ENCODE measurements around the gene MAP4K3.
"Not testable (repeated sequence)": the region's sequence is repeated elsewhere in the genome, so short reads cannot be mapped to it uniquely, and the experiment has no call there.

MAP4K3 gene

DNA sequence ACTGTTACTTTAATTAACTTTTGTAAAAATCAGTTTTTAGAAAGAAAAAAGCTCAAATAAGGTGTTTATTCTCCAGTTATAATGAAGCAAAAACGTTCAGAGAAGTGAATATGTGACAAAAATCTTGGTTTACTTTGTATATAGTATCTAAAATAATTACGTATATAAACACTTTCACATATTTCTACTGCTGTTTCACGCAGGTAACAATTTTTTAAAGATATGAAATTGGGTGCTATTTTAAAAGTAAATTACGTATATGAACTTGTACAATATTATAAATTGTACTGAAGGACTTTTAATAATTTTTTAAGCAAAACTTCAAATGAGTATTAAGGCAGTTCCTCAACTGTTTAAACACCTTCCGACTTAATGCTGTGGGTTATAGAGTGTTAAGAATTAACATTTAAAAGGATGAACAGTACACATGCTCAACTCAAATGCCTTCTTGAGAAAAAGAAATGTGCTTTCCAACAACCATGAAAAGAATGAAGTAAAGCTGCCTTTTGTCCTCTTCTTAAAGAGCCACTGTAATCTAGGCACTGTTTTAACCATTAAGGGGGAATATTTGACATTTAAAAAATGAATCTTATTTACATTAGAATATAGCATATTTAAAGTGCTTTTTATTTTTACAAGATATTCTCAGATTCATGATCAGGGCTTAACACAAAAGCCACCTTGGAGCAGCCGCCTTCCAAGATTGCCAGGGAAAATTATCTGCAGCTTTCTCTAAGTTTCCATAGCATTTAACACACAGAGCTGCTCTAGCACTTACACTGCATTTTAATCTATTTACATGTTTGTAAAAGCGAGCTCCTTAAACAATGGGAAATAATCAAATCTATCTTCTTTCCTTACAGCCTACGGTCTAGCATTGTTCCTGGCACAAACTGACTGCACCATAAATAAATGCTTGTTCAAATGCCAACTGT lies 136.8 kb downstream of the MAP4K3 start:
- no peak for DNase-seq

DNA sequence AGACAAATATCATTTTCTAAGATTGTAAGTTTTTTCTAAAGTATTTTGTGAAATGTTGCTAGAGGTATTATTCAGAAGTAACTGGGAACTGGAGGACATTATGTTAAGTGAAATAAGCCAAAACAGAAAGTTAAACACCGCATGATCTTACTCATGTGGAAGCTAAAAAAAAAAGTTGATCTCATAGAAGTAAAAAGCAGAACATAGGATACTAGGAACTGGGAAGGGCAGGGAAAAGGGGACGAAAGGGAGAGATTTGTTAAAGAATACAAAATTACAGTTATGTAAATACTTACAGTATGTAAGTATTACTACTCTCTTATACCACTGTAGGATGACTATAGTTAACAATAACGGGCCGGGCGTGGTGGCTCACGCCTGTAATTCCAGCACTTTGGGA lies 146.7 kb downstream of the MAP4K3 start:
- no peak for DNase-seq

GRCh38 chr2:39289609-39290008 lies 147.5 kb downstream of the MAP4K3 start:
- DNase-seq = no peak

DNA sequence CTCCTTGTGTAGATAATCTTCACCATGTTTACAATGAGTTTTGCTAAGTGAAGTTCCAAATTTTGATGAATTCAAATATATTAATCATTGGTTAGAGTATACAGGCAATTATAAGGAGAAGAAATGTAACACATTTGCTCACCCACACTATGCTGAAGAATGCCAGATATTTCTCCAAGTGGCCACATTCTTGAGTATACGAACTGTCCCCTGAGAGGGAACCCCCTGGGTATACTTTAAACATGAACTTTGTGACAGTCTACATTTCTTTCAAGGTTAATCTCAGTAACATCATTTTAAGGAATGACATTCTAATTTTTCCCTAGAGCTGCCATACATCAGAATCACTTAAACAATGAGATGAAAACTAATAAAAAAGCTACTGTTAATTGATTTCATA lies 153.5 kb downstream of the MAP4K3 start:
- DNase-seq = no peak

GRCh38 chr2:39281391-39281790 lies 155.7 kb downstream of the MAP4K3 start:
- no peak for DNase-seq

GRCh38 chr2:39275016-39275415 lies 162.1 kb downstream of the MAP4K3 start:
- no peak for DNase-seq

- no peak for DNase-seq
Observed at GRCh38 chr2:39269941-39270340, 167.1 kb downstream of the MAP4K3 start.

- no peak for DNase-seq
Observed at GRCh38 chr2:39266916-39267434, 170.1 kb downstream of the MAP4K3 start.

DNA sequence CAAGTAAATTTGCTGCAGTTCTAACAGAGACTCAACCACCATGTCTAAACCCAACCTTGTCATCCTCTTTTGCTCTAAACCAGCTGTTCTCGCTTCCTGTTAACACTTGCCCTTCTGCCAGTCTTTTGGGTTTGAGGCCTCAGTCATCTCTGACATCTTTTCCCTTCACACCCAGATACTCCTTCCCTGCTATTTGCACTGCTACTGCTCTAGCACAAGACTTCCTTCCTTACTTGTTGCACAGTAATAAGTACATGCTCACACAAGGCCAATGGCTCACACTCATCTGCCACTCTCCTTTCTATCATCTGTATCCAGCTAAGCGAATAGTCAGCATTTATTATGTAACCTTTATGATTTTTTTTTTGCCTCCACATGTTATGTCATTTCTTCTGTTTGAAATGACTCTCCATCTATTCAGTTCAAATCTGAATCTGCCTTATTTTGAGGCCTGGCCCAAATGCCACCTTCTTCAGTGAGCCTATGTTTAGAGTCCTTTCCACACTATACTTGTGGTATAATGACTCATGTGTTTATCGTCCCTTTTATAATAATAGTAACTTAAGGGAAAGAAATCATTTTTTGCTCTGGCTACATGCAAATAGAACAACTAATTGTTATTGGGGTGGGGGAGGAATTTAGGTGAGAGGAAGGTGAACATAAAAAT lies 170.8 kb downstream of the MAP4K3 start:
- no peak for DNase-seq

DNA sequence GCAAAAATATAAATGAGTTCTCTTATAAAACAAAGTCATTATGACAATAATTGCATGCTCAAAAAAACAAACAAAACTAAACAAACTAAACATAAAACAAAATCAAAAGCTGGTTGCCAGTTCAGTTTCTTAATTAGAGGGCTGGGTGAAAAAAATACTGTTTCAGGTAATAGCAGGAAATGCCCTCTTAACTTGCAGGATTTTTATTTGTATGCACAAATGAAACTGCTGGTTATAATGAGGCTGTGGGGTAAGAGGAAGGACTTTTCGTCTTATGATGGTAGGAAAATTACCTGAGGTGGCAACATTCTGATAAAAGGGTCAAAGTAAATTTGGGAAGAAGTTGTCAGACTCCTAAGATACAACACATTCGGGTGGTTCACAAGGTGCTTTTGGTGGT lies 171.8 kb downstream of the MAP4K3 start:
- DNase-seq = peak; percentile 67

GRCh38 chr2:39264733-39265132 lies 172.4 kb downstream of the MAP4K3 start:
- no peak for DNase-seq

DNA sequence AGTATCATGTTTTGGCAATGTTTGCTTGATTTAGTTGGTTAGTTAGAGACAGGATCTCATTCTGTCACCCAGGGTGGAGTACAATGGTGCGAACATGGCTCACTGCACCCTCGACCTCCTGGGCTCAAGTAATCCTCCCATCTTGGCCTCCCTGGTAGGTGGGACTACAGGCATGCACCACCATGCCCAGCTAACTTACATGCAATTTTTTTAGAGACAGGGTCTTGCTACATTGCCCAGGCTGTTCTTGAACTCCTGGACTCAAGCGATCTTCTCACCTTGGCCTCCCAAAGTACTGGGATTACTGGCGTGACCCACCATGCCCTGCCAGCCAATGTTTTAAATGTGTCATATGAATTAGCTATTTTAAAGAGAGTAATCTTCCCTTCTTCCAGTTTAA lies 177.0 kb downstream of the MAP4K3 start:
- DNase-seq = no peak

GRCh38 chr2:39256040-39256439 lies 181.0 kb downstream of the MAP4K3 start:
- no peak for DNase-seq

- no peak for DNase-seq
Observed at GRCh38 chr2:39252888-39253518, 184.1 kb downstream of the MAP4K3 start.

DNA sequence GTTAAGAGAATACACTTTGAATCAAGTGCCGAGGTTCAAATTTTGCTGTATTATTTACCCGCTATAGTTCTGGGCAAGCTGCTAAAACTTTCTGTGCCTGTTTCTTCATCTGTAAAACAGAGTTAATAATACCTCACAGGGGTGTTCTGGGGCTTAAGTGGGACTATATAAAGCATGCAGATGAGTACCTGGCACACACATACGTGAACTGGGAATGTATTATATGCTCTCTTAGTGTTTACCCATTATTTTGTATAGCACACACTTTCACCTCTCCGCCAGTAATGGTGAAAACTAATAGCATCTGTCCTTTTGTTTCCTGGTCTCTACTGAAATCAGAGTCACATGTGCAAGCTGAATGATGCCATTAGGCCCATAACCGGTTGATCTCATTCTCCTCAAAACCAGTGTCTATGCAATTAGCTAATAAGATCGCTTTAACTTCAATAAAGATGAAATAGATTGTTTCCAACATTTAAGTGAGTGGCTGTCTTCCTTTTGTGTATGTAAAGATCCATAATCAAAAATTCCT lies 189.5 kb downstream of the MAP4K3 start:
- DNase-seq = no peak

DNA sequence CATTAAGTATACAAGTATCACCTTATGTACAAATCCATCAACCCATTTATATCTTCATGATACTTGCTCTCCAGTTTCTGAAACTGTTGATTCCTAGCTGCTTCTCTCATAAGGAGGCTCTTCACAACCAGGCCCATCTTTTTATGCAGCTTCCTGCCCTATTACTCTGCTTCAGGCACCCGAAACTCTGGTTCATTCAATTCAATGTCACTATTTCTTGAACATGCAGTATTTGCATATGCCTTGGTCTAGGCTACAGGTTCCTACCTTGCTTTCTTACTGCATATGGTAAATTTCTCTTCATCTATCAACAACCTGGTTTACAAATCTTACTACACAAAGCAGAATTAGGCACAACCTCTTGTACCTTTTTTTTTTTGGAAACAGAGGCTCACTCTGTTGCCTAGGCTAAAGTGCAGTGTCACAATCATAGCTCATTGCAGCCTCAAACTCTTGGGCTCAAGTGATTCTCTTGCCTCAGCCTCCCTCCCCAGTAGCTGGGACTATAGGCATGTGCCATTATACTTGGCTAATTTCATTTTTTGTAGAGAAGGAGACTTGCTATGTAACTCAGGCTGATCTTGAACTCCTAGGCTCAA lies 190.6 kb downstream of the MAP4K3 start:
- DNase-seq = no peak

GRCh38 chr2:39244963-39245625 lies 192.0 kb downstream of the MAP4K3 start:
- not testable (repeated sequence) for DNase-seq

DNA sequence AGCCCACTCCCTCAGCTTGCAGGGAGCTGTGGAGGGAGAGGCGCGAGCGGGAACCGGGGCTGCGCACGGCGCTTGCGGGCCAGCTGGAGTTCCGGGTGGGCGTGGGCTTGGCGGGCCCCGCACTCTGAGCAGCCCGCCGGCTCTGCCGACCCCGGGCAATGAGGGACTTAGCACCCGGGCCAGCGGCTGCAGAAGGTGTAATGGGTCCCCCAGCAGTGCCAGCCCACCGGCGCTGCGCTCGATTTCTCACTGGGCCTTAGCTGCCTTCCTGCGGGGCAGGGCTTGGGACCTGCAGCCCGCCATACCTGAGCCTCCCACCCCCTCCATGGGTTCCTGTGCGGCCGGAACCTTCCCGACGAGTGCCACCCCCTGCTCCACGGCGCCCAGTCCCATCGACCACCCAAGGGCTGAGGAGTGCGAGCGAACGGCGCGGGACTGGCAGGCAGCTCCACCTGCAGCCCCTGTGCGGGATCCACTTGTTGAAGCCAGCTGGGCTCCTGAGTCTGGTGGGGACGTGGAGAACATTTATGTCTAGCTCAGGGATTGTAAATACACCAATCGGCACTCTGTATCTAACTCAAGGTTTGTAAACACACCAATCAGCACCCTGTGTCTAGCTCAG lies 192.7 kb downstream of the MAP4K3 start:
- not testable (repeated sequence) for DNase-seq

DNA sequence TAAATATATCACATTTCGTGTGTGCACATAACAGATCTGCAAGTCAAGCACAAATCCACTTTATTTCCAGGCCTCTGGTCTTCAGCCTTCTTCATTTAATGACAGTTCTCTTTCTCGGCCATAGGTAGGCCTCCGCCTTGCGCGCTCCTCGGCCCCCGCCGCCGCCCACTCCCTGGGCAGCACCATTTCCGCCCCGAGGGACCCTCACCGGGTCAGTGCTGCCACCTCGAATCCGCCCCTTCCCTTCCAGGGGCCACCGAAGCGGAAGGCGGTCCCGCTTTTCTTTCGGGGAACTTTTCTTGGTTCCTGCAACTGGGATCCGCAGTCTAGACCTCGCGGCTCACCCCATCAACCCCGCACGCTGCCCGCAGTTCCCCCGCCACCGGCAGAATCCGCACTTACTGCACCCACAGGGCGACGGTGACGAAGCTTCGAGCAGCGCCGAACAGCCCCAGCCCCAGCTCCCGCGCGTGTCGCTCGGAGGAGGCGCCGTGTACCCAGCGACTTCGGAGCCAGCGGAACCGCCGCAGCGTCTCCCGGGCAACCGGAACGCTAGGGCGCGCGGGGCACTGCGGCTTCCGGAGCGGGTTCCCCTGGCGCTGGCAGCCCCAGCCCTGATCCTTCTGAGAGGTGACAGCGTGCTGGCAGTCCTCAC lies 193.5 kb downstream of the MAP4K3 start, which contains the start of gene CDKL4:
CDKL4 (minus strand) TSS at position 502 of the 655 bp plus-strand sequence.
- no peak for DNase-seq

DNA sequence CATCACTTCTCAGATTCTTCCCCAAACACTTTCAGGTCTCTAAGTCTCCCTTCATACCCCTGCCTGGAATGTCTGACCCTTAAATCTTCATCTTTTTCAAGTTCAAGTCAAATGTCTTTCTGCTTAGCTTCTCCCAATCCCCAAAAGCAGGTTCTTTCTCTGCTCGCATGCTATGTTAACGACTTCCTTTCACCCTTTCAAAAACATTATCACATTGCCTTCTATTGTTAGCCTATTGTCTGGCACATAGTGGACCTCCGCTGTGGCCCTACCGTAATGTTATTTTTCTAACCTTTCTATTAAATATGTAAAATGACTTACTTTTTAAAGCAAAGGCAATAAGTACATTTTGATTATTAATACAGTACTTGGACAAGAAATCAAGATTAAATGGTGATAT lies 195.5 kb downstream of the MAP4K3 start:
- DNase-seq = no peak

GRCh38 chr2:39240758-39241157 lies 196.3 kb downstream of the MAP4K3 start:
- DNase-seq = no peak

Measured in NCI-H1417 treated with DMSO at 0.1 percent for 48 hours (cell line).